Germinal center (tissue), 1 donor: Measurements from ENCODE around the gene PPP2R5B.

Experiments
- DNase-seq: peaks from one replicate; pipeline ENCODE4 v3.0.0; 2012; ENCODE audit warnings: mixed read lengths, low spot score

Gene PPP2R5B

GRCh38 chr11:64923944-64924909 lies at the start of gene PPP2R5B:
PPP2R5B (plus strand) TSS chr11:64924689; CDS start chr11:64925735, 1,046 bp downstream.
- DNase-seq = peak; percentile 93

GRCh38 chr11:64875369-64876228 lies 48.9 kb upstream of the PPP2R5B start:
- DNase-seq = no peak

- no peak for DNase-seq
Observed at GRCh38 chr11:64876229-64876750, 48.2 kb upstream of the PPP2R5B start.

- DNase-seq = no peak
Observed at GRCh38 chr11:64876835-64877341, 47.6 kb upstream of the PPP2R5B start.

- DNase-seq = no peak
Observed at GRCh38 chr11:64877390-64878222, 46.9 kb upstream of the PPP2R5B start.

GRCh38 chr11:64878223-64878493 lies 46.3 kb upstream of the PPP2R5B start:
- DNase-seq = no peak

- peak; percentile 99 for DNase-seq
Observed at GRCh38 chr11:64878494-64879243, 45.8 kb upstream of the PPP2R5B start, which contains the start of gene EHD1. EHD1 (minus strand) TSS chr11:64878621; CDS start chr11:64878464, 157 bp downstream.

GRCh38 chr11:64879244-64879900 lies 45.1 kb upstream of the PPP2R5B start:
- no peak for DNase-seq

GRCh38 chr11:64880240-64881001 lies 44.1 kb upstream of the PPP2R5B start:
- DNase-seq = no peak

- no peak for DNase-seq
Observed at GRCh38 chr11:64881476-64881875, 43.0 kb upstream of the PPP2R5B start.

- no peak for DNase-seq
Observed at GRCh38 chr11:64882243-64882642, 42.2 kb upstream of the PPP2R5B start.

- DNase-seq = no peak
Observed at GRCh38 chr11:64883575-64883974, 40.9 kb upstream of the PPP2R5B start.

- DNase-seq = no peak
Observed at GRCh38 chr11:64884019-64884418, 40.5 kb upstream of the PPP2R5B start.

- no peak for DNase-seq
Observed at GRCh38 chr11:64885367-64886286, 38.9 kb upstream of the PPP2R5B start.

- no peak for DNase-seq
Observed at GRCh38 chr11:64887234-64887756, 37.2 kb upstream of the PPP2R5B start.

- DNase-seq = peak; percentile 90
Observed at GRCh38 chr11:64887757-64888405, 36.6 kb upstream of the PPP2R5B start.

- no peak for DNase-seq
Observed at GRCh38 chr11:64888406-64888728, 36.1 kb upstream of the PPP2R5B start.
